Retinal pigment epithelial cell (primary cell): ENCODE results near the gene YBX1.
"Not testable (repeated sequence)": the region's sequence is repeated elsewhere in the genome, so short reads cannot be mapped to it uniquely, and the experiment has no call there.

ENCODE experiments used
- DNase-seq: peaks from one replicate; pipeline ENCODE4 v3.0.0-alpha.2; 2010; ENCODE audit warnings: low read depth
- H3K4me3 ChIP-seq: 2 replicates; pipeline ENCODE4 v1.5.1; 2011; ENCODE audit warnings: mild to moderate bottlenecking, low read length, control low read depth, moderate library complexity
- CTCF ChIP-seq: conservative IDR thresholded peaks from 2 replicates; pipeline ENCODE4 v1.5.1; 2011; ENCODE audit warnings: low read depth, low read length, control low read depth, inconsistent platforms

YBX1 gene

GRCh38 chr1:42679364-42679983, 2.7 kb upstream of the YBX1 start:
- no peak for TF ChIP-seq CTCF
- H3K4me3 ChIP-seq: no peak overlapping the region
- no peak for DNase-seq

- no peak for TF ChIP-seq CTCF
- no peak for DNase-seq
- no peak overlapping the region for H3K4me3 ChIP-seq
Measured at GRCh38 chr1:42680055-42680454, 2.2 kb upstream of the YBX1 start.

- no peak for DNase-seq
- peak overlapping the region; percentile 88 for H3K4me3 ChIP-seq
- TF ChIP-seq CTCF: no peak
Measured at GRCh38 chr1:42680921-42681683, 1.1 kb upstream of the YBX1 start.

GRCh38 chr1:42682484-42682738, 193 bp downstream of the YBX1 start:
- DNase-seq: not testable (repeated sequence)
- peak overlapping the region; percentile 88 for H3K4me3 ChIP-seq

GRCh38 chr1:42682739-42683531, 717 bp downstream of the YBX1 start:
- peak overlapping the region; percentile 88 for H3K4me3 ChIP-seq
- DNase-seq: no peak
- no peak for TF ChIP-seq CTCF

GRCh38 chr1:42684139-42684538, 1.9 kb downstream of the YBX1 start:
- DNase-seq: no peak
- H3K4me3 ChIP-seq: peak overlapping the region; percentile 88
- TF ChIP-seq CTCF: no peak

- no peak for TF ChIP-seq CTCF
- DNase-seq: no peak
- no peak overlapping the region for H3K4me3 ChIP-seq
Measured at GRCh38 chr1:42686418-42686817, 4.2 kb downstream of the YBX1 start.
